CD4-positive, alpha-beta T cell treated with Interleukin-21 for 1 hour (primary cell): ENCODE data around the gene NEDD4L.

ENCODE experiments used
- DNase-seq: peaks from one replicate; pipeline ENCODE4 v3.0.0-alpha.2; 2020

Gene NEDD4L

DNA sequence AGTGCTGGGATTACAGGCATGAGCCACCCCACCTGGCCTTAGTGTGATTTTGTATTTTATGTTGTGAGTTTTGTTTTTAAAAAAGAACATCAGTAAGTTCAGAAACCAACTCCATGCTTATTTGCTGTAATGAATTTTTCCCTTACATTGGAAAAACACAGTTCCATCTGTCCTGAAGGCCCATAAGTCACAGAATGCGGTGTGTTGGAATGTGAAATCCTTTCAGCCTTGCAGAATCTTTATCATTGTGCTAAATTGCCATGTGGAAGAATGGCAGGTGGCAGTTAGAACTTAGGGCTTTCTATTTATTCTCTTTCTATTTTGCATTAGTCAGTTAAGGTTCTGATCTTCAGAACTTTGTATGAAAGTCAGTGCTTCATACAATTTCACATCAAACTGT, 52.6 kb downstream of the NEDD4L start:
- DNase-seq = no peak

DNA sequence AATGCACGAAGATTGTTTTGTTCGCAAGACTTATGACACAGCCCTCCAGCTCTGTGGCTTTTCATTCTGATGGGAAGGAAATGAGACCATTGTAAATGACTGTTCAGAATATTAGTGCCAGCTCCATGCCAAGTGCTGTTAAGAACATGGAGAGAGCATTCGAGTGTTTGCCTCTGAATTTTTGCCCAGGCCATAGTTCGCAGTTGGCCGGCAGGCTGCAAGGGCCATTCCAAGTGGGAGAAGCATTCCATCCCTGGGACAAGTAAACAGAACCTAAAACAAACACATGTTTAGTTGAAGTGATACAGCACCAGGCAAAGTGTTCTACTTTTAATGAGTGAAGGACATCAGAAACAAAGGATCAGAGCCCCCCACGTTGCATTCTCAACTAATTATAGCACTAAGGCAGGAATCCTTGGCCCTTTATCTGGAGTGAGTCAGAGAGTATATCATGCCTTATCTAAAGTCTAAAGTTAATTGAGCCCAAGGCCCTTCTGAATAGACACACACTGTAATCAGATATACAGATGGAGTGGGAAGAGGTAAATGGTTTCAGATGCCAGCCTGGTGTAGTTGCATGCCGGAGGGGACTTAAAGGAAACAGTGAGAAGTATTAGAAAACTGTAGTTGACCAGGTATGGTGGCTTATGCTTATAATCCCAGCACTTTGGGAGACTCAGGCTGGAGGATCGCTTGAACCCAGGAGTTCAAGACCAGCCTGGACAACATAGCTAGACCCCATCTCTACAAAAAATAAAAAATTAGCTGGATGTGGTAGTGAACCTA, 53.3 kb downstream of the NEDD4L start:
- no peak for DNase-seq

GRCh38 chr18:58097907-58098166, 53.8 kb downstream of the NEDD4L start:
- no peak for DNase-seq

GRCh38 chr18:58098706-58099105, 54.7 kb downstream of the NEDD4L start:
- no peak for DNase-seq

- no peak for DNase-seq
Measured at GRCh38 chr18:58100154-58100553, 56.1 kb downstream of the NEDD4L start.

DNA sequence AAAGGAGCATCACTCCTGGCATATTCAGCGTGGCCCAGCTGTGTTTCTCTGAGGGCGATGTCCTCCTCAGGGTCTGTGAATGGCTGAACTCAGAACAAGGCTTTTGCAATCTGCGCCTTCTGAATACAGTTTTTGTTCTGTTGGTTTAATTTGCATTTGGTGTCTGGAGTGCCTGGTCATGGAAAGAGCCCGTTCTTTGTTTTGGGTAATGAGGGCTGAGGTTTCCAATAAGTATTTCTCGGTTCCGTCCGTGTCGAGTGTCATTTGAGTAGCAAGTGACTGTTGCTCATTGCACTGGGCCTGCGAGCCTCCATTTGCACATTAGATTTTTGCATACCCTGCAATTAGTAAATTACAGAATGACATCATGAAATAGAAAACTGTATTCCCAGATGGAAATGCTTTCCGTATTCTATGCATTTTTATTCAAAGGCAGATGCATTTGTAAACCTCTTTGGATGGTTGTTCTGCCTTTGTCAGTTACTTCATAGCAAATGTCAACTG, 57.3 kb downstream of the NEDD4L start:
- DNase-seq = no peak

DNA sequence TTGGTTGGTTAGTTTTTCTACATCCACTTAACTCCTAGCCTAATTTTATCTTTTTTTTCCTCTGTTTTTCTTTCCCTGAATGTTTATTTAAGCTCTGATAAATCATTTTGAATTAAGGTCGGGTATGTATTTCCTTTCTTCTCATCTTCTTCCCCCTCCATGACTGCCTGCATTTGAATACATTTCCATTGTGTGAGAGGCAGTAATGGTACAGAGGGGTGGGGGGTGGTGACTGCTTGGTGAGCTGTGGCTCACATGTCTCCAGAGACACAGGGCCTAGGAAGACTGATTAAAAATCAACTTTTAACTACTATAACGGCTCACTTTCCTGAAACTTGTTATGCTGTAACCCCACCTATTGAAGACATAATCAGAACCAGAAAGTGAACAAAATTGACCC, 58.0 kb downstream of the NEDD4L start:
- DNase-seq = no peak

DNA sequence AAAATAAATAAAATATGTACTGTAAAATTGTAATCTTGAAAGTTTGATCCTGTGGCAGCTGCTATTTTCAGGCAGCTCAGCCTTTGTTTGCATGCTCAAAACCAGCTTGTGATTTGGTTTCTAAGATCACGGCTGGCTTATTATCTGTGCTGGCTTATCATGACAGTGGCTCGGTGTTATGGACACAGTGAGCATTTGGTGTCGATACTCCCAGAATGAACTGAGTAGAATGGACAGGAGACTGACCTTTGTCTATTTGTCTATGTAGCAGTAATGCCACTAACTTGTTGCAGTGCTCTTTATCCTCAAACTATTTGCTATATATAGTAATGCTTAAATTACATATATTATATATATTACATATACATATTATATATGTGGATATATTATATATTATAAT, 58.8 kb downstream of the NEDD4L start:
- no peak for DNase-seq

DNA sequence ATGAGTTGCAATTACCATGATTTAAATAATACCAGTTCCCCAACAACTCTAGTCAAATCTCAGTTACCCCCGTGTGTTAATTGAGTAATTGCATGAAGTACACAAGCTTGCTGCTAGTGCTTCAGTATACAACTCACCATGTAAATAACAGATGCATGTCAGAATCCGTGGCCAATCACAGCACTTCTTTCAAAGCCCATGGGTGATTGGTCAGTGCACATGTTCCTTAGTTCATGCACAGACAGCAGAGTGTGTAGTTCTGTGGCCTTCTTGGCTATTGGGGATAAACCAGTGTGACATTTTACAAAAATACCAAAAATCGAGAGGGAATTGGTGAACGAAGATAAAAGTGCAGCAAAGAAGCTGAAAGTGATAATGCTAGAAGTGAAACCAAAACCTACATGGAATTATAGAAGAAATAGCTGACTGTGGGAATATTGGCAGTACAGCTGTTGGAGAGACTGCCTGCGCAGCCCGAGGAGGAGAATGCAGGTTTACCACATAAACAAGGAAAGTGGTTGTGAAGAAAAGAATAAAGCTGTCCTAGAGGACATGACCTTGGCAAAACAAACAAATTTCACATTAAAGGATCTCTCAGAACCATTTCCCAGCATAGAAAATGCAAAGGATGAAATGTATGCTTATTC, 59.4 kb downstream of the NEDD4L start:
- DNase-seq = no peak

- no peak for DNase-seq
Measured at GRCh38 chr18:58104096-58104495, 60.1 kb downstream of the NEDD4L start.

DNA sequence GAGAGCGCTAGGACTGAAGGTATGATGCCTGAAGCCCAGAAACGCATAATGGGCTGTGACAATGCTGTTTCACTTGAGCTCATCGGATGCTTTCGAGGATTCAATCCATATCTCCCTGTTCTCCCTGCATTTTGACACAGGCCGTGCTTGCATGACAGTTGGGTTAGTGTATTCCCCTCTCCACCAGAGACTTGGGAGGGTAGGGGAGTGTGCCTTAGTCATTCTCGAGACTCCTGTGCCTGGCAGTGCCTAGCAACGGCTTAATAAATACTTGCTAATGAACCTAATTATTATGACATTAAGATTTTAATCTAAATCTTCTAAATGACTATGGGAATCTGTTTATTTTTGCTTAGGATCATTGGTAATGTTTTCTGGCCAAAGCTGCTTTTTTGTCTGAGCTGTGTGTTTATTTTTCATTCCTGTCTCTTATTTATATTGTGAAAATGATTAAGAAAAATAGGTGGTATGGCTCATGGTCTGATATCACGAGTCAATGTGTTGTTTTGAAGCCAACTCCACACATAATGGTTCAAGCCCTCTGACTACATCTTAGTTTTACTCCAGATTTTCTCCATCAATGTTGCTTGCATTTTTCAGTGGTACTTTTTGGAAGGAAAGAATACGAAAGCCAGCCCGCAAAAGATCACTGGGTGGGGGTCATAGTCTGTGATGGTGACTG, 61.3 kb downstream of the NEDD4L start:
- DNase-seq = no peak

- DNase-seq = no peak
Measured at GRCh38 chr18:58105888-58106260, 61.8 kb downstream of the NEDD4L start.

DNA sequence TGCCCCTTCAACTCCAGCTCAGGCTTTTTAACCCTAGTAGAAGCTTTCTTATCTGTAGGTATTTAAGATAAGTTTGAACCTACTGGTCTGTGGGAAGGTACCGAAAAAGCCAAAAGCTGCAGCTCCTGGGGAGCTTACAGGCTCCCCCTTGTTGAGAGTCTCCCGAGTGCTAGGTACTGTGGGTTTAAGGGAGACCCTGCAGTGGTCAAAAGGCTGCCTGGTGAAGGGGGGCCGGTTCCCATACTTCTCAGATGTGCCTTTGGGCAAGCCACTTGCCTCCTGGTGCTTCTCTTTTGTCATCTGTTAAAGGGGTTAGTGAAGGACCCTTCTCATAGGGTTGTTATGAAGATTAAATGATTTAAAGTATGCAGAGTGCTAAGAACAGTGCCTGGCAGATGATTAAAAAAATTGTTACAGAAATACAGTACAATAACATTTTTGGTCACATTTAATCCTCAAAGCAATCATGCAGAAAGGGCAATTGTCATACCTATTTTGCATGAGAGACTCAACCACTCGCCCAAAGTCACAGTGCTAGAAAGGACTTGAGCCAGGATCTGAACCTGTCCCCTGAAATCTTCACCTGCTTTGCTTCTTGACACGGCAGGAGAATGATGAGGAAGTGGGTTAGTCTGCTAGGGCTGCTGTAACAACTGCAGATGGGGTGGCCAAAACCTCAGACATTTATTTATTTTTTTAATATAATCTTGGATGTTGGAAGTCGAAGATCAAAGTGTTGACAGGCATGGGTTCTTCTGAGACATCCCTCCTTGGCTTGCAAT, 62.5 kb downstream of the NEDD4L start:
- no peak for DNase-seq

DNA sequence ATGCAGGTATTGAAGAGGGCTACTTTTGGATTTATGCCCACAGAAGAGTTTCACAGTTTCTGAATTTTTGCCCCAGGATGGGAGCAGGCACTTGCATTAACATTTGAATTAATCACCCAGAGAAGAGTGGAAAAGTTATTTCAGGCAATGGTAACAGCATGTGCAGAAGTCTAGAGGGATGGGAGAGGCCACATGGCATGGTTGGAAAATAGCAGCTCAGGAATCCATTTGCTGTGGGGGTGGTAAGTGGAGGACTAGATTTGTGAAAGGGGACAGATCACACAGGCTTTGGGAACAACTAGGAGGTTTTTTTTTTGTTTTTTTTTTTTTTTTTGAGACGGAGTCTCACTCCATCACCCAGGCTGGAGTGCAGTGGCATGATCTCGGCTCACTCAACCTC, 65.2 kb downstream of the NEDD4L start:
- no peak for DNase-seq

DNA sequence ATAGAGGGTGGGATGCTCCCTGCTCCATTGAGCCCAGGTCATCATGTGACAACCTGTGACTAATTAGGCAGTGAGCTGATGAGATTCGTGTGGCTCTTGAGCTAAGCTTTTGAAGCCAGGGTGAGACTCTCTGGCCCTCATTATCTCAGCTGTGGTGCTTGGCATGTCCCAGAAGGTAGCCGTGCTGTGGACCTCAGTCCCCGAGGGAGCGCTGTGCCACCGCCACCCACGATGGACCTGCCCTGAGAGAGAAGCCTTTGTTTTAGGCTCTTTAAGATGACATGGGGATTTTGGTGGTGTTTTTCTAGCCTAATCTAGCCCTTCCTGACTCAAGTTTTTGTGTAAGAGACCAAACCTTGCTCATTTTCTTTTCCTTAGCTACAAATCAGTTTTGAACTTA, 66.4 kb downstream of the NEDD4L start:
- no peak for DNase-seq

DNA sequence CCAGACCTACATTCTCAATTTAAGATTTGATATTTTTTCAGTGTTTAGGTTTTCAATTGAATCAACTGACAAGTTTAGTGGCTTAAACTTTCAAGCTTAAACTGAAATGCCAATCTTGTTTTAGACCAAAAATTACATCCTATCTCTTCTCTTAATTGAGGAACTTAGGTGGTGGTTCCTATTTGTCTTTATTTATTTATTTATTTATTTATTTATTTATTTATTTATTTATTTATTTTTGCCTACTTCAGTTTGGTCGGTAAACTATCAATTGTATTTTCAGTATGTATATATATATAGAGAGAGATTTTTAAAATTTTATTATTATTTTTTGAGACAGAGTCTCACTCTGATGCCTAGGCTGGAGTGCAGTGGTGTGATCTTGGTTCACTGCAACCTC, 68.1 kb downstream of the NEDD4L start:
- DNase-seq = no peak

- no peak for DNase-seq
Measured at GRCh38 chr18:58113337-58113736, 69.3 kb downstream of the NEDD4L start.

GRCh38 chr18:58114766-58115165, 70.7 kb downstream of the NEDD4L start:
- no peak for DNase-seq

- DNase-seq = no peak
Measured at GRCh38 chr18:58116818-58117217, 72.8 kb downstream of the NEDD4L start.

- DNase-seq = no peak
Measured at GRCh38 chr18:58117786-58118403, 73.9 kb downstream of the NEDD4L start.

DNA sequence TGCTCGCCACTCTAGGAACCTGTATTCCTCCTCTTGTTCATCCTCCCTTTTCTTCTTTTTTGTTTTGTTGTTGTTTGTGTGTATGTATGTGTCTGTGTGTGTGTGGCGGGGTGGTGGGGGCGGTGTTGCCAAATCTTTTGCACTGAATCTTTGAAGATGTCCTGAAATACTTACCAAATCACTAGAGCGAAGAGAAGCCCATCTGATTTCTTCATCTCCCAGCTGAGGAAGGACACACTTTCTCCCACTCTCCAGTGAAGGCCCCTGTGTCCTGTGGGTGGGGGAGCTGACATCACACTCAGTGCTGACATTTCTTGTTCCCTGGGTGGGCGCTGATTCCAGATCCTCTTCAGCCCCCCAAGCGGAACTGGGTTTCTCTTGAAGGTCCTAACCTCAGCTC, 74.5 kb downstream of the NEDD4L start:
- DNase-seq = no peak

DNA sequence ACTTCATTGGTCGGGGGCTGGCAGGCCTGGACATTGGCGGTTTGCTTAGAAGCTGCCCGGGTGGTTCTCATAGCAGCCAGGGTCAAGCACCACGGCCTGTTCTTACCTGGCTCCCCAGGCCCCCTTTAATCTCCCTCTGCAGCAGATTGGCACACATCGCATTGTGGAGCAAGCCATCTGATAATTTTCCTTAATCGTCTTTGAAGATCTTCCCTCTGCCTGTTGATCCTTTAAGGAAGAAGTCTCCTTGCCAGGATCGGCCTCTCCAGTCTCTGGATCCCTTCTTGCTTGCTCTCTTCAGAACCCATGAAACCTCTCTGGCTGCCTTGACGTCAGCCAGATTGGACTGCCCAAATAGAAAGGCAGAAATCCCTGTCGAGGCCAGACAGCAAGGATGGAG, 75.8 kb downstream of the NEDD4L start:
- DNase-seq = no peak

DNA sequence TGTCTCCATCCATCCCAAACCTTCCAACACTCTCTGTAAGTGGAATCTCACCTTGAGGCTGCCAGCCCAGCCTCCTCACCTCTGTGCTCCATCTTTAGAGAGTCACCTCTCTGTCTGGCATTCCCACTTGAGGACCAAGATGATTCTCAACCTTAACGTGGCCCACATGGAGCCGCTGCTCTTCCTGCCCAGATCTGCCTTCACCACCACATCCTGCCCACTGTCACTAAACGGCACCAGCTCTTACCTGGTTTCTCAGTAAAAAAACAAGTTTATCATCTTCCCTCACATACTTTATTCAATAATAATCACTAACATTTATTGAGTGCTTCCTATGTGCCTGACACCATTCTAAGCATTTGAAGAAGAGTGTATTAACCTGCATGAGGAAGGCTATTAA, 80.4 kb downstream of the NEDD4L start:
- no peak for DNase-seq
